GM21529 (cell line): ENCODE data around the gene TRMT5.
A peak's percentile ranks its signal among the peaks of the same experiment; 100 is the strongest.

Experiments
- ATAC-seq: cut with Tn5 transposase; IDR thresholded peaks from one replicate; pipeline ENCODE4 v1.9.1; 2021; ENCODE audit not compliant: unreplicated experiment

TRMT5 gene

DNA sequence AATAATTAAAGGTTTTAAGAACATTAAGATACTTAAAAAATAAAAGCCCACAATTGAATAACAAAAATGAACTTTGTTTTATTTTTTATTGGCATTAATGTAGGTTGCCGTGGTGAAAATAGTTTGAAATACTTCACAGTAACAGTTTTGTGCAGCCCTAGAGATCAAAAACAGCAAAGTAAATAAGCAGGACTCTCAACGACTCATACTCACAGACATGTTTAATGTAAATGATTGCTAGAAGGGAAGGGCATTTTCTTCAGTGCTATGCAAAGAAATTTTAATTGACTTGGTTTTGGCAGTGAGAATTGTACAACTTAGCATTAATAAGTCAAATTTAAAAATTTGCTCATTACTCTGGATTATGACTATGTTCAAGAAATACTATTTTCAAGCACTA is 16.0 kb downstream of the TRMT5 start:
- no peak for ATAC-seq

DNA sequence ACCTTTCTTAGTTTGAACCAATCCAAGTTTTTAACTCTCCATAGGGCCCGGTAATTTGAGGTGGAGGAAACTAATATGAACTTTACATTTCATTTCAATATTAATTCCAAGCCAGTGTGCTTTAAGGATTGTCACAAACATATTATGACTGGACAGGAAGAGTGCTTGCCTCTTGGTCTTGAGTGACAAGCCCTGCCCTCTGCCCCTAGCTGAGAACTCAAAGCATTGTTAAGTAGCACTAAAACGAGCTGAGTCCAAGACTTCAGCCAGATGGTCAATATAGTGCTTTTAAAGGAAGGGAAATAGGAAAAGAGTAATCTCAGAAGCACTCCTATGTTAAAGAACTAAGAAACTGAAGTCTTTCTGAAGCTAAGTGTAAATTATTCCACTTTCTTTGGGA is 17.1 kb downstream of the TRMT5 start:
- no peak for ATAC-seq

DNA sequence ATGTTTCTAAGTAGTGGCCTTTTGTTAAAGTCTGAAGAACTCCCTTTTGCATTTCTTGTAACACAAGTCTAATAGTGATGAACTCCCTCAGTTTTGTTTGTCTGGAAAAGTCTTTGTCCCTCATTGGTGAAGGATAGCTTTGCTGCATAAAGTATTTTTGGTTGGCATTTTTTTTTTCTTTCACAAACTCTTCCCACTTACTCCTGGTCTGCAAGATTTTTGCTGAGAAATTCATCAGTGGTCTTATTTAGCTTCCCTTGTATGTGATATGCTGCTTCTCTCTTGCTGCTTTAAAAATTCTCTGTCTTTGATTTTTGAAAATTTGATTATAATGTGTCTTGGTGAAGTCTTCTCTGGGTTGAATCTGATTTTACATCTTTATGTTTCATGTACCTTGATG is 22.7 kb downstream of the TRMT5 start:
- no peak for ATAC-seq

DNA sequence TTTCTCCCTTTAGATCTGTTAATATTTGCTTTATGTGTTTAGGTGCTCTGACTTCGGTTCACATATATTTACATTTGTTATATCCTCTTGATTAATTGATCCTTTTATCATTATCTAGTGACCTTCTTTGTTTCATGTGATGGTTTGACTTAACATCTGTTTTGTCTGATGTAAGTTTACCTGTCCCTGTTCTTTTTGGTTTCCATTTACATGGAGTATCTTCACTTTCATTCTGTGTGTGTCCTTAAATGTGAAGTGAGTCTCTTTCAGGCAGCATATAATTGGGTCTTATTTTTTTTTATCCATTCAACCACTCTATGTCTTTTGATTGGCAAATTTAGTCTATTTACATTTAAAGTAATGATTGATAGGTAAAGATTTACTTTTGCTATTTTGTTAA is 24.2 kb downstream of the TRMT5 start:
- no peak for ATAC-seq

DNA sequence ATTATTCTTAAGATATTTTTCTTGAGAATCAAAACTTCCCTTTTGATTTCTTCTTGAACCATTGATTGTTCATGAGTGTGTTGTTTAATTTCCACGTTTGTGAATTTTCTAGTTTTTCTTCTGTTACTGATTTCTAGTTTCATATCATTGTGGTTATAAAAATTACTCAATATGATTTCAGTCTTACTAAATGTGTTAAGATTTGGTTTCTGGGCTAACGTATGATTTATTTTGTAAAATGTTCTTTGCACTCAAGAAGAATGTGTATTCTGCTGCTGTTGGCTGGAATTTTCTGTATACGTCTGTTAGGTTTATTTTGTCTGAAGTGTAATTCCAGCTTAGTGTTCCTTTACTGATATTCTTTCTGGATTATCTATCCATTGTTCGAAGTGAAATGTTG is 24.7 kb downstream of the TRMT5 start:
- ATAC-seq = no peak

DNA sequence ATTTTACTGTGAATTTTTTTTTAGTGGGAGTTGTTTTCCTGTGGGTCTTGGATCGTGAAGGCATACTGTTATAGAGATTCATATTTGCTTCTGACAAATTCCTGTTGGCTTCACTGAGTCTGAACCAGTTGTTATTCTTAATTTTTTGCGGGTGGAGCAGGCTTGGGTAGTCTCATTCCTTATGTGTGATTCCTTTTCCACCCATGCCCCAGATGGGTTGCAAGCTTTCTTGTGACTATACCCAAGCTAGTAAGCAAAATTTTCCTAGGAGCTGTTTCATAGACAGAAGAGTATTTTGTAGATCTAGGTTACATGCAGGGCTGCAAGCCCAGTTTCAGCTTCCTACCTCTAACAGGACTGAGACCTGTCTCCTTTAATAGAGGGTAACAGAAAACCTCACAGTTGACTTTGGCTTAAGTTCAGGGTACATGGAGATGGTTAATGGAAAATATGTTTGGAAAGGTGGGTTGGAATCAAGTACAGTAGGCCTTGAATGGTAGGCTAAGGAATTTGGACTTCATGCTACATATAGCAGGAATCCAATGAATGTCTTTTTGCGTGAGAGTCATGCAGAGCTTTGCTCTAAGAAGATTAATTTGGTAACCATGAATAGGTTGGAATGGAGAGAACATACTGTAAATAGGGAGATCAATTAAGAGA is 29.0 kb downstream of the TRMT5 start:
- no peak for ATAC-seq

DNA sequence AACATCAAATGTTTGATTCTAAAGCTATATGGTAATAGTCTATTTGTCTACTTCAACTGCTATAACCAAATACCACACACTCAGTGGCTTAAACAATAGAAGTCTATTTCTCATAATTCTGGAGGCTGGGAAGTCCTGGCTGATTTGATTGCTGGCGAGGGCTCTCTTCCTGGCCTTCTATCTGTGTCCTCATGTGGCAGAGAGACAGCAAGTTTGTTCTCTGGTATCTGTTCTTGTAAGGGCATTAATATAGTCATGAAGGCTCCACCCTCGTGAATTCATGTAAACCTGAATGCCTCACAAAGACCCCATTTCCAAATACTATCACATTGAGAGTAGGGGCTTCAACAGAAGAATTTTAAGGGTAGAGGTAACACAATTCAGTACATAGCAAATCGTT is 34.1 kb downstream of the TRMT5 start:
- no peak for ATAC-seq

DNA sequence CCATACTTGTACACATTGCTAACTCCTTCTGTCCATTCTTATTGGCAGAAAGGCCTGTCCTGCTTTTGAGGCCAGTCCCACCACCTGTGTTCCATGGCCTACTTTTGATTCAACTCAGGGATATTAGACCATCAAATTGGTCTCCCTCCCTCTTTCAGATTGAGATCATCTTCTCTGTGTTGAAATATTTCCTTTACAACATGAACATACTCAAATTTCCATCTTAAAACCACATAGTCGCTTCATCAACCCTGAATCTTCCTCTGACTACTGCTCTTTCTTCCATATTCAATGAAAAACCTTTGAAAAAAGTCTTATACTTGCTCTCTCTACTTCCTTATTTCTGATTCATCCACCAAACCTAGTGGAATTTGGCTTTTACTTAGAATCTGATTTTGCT is 34.9 kb downstream of the TRMT5 start:
- no peak for ATAC-seq

DNA sequence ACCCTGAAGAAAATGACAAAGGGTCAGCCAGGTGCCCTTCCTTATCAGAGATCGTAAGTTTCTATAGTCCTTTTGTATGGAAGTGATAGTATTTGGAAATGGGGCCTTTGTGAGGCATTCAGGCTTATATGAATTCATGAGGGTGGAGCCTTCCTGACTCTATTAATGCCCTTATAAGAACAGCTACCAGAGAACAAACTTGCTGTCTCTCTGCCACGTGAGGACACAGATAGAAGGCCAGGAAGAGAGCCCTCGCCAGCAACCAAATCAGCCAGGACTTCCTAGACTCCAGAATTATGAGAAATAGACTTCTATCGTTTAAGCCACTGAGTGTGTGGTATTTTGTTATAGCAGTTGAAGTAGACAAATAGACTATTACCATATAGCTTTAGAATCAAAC is 36.7 kb downstream of the TRMT5 start:
- ATAC-seq = no peak

DNA sequence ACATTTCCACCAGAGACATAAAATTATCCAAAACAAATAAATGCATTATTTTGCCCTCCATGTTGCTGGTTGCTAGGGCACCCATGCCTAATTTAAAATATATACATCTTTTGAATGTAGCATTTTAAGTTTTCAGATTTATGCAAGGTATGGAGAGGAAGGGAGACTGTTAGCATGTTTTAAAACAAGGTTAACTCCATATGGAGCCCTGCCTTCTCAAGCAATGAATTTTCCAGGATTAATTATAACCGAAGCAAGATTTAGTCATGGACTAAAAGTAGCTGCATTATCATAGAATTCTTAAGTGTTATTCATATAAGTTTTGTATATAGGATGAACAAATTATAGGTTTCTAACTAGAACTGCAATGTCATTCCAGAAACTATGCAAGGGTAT is 37.2 kb downstream of the TRMT5 start:
- no peak for ATAC-seq

DNA sequence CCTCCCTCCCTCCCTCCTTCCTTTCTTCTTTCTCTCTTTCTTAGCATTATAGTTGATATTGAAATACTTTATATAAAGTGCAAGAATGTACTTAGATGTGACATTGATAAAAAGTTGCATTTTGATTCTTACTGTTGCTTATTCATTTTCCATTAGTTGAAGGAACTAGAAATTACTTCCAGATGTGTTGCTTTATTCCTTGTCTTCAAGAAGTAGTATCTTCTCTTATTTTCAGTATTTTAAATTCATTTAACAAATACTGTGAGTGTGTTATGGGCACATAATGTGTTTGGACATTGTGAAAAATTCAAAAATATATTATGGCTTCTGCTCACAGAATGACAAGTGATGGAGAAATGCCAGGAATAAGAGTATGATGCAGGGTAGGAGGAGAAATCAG is 45.6 kb downstream of the TRMT5 start:
- no peak for ATAC-seq

DNA sequence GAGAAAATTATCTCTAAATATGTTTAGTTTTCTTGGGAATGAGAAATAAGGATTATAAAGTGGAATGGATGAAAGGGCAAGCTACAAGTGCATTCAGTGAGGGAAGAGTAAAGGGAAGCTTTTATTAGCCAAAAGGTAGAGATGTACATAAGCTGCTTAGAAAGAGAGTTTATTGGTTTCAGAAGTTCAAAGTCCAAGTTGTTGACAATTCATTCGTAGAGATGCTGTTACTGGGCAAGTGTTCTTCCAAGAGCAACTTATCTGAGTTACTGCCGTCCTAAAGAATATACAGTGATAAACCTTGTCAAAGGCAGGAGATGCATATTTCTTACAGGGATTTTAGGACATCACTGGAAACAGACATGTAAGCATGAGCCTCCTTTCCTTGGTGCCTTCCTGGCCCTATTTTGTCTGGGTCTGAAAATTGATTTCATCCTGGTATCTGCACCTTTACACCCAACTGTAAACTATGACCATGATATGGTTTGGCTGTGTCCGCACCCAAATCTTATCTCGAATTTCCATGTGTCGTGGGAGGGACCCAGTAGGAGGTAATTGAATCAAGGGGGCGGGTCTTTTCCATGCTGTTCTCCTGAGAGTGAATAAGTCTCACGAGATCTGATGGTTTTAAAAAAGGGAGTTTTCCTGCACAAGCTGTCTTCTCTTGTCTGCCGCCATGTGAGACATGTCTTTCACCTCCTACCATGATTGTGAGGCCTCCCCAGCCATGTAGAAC is 46.8 kb downstream of the TRMT5 start:
- ATAC-seq = no peak

DNA sequence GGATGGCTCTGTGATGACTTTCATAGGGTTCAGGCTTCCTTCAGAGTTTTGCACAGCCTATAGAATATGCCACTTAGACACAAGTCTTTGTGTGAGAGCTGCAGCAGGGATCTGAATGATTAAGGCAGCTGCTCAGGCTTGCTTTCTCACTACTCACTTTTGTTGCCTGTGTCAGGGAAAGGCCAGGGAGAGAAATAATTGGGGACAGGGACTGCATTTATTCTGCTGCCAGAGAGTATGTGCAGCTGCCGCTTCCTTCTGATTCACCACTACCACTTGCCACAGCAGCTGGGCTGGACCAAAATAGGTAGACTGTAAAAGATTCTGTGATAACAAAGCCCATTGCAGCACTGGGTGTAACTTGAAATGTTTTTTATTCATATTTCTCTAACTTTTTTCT is 49.7 kb downstream of the TRMT5 start:
- no peak for ATAC-seq

DNA sequence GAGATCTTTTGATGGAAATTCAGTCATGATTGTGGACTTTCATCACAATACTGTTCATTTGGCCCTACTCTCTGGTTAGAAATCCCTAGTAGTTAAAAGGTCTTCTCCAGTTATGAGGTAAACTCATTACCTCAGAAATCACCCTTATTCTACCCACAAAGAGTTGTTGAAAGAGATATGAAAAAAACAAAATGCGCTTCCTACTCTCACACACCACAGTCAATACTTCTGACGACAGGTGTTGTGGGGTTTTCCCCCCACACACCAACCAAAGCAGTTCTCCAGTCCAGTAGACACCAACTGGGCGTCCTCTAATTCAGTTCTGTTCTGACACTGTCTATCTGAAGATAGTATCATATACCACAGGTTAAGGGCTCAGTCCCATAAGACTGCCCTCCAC is 54.9 kb downstream of the TRMT5 start:
- peak; percentile 92 for ATAC-seq

DNA sequence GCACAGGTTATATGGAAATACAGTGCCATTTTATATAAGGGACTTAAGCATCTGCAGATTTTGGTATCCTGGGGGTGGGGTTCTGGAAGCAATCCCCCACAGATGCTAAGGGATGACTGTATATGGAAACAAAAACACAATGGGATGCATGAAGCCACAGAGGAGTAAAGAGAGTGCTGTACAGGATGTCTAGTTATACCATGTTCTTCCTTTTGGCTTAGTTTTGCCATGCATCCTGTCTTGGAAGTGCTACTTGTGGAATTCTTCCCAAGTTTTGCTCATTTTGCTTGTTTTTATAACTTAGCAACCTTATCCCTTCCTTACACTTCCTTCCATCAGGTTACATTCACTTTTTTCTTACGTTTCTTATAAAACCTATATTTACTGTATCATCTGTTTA is 55.6 kb downstream of the TRMT5 start:
- no peak for ATAC-seq

DNA sequence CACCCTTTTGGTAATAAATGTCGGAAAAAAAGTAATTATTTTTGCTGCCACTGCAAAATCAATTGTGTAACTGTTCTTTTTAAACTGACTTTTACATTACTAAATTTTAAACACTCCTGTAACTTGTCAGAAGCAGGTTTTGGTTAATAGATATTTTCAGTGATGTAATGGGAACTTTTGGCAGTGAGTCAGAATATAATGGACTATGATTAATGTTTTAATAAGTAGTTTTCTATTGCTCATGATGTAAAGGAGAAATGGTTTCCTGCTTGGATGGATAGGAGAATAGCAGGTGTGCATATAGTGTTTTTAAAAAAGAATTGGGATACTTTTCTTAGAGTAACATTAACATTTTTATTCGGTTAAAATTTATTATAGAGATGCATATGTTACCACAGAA is 58.8 kb downstream of the TRMT5 start:
- ATAC-seq = no peak
